Esophagus muscularis mucosa (tissue), 4 donors: ENCODE data around the gene CBX5.

ENCODE experiments used
- CTCF ChIP-seq, 3 experiments: fragments of 200-600 bp in 2 of 3; fragments of 450-650 bp in 1 of 3; sonication (generic) in 2 of 3; IDR thresholded peaks; one replicate each; pipeline ENCODE4 v1.5.1; 2017 to 2019; ENCODE audit warnings: antibody characterized with exemption in 3 of 3, mild to moderate bottlenecking in 2 of 3, moderate library complexity in 1 of 3
- EP300 ChIP-seq: sonication (generic); formaldehyde crosslinking; IDR thresholded peaks from one replicate; pipeline ENCODE4 v1.6.1; 2017; ENCODE audit warnings: antibody characterized with exemption
- POLR2AphosphoS5 ChIP-seq, 2 donors: sonication (generic); formaldehyde crosslinking; IDR thresholded peaks; one replicate each; pipeline ENCODE4 v1.6.1; 2017; ENCODE audit warnings: antibody characterized with exemption in 2 of 2

GRCh38 chr12:54191550-54192022 is 88.3 kb downstream of the CBX5 start:
- peak; percentile 72 to 85 (median 83) for TF ChIP-seq CTCF (IDR thresholded peaks at IDR 0.05)
- TF ChIP-seq EP300 = no peak
- peak in 1 of 2 donors; percentile 52 for TF ChIP-seq POLR2AphosphoS5 (IDR thresholded peaks at IDR 0.05)
